Measurements from ENCODE around the gene FBRSL1. TPM values are rescaled to one million over a fixed set of nuclear protein-coding genes. Genes with fewer than 3 reads are reported as not detected.

FBRSL1 gene
- total RNA-seq, 4 donors from 2014 or later, result 13.8 to 31.5 (median 16.1) TPM

DNA sequence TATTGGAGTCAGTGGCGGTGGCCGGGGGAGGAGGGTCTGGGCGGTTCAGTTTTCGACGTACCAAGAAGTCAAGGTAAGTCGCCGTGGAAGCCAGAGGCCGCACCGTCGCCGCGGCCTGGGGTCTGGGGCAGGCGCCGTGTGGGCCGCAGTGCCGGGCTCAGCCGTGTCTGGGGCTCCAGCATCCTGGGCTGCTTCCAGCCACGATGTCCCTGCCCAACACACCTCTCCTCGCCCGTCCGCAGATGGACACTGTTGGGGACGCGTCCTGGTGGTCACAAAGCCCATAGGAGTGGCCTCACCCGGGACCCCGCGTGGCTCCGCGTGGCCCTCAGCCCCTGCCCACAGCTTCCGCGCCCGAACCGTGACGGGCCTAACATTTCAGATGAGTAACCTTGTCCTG, 59.1 kb downstream of the FBRSL1 start:
- DNase-seq (ENCODE audit: low spot score in 2 of 2), result no peak
- Histone ChIP-seq H3K27ac (no peak overlapping the region), H3K4me1 (peaks cover 0 to 7% (median 0%) of the 10 kb centered on the region in 4 donors), H3K36me3 (peaks cover 0 to 60% (median 0%) of the 10 kb centered on the region in 3 donors), H3K27me3 (no peaks in the 10 kb centered on the region), H3K9me3 (no peaks in the 10 kb centered on the region), H3K4me3 (no peak overlapping the region)
- WGBS, 2 donors, result 95 to 96% methylated on average over 32 of the region's 33 CpGs
- TF ChIP-seq, protein P1, sequence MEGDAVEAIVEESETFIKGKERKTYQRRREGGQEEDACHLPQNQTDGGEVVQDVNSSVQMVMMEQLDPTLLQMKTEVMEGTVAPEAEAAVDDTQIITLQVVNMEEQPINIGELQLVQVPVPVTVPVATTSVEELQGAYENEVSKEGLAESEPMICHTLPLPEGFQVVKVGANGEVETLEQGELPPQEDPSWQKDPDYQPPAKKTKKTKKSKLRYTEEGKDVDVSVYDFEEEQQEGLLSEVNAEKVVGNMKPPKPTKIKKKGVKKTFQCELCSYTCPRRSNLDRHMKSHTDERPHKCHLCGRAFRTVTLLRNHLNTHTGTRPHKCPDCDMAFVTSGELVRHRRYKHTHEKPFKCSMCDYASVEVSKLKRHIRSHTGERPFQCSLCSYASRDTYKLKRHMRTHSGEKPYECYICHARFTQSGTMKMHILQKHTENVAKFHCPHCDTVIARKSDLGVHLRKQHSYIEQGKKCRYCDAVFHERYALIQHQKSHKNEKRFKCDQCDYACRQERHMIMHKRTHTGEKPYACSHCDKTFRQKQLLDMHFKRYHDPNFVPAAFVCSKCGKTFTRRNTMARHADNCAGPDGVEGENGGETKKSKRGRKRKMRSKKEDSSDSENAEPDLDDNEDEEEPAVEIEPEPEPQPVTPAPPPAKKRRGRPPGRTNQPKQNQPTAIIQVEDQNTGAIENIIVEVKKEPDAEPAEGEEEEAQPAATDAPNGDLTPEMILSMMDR (IDR thresholded peaks at IDR 0.05), result no peak
- TF ChIP-seq EP300 (IDR thresholded peaks at IDR 0.05) (no peak), POLR2A (IDR thresholded peaks at IDR 0.05) (no peak)

DNA sequence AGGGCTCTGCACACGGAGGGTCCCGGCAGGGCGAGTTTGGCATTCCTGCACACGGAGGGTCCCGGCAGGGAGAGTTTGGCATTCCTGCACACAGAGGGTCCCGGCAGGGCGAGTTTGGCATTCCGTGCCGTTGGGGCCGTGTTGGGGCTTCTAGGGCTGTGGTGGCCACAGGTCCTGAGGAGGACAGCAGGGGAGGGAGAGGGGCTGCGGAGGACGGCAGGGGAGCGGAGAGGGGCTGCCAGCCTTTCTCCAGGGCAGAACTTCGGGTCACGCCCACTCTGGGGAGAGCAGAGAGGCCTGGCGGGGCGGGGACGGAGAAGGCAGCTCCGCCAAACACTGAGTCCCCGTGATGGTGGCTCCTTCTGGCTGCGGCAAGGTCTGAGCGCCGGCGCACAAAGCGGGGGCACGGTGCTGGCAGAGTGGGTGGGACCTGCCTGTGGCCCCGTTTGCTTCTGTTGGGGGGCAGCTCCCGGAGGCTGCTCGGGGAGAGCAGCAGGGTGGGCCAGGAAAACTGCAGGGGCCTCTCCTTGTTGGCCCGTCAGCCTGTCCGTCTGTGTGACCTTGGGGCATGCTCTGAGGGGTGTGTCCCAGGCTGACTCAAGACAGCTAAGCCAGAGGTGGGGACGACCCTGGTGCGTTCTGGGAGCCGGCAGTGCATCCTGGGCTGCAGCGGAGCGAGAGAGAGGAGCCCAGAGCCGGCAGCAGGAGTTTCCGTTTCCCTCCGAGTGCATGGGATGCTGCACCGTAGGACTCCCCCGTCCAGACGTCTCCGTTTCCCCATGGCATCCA, 60.3 kb downstream of the FBRSL1 start:
- Histone ChIP-seq H3K9me3 (no peaks in the 10 kb centered on the region), H3K27ac (no peak overlapping the region), H3K4me3 (no peak overlapping the region), H3K4me1 (peaks cover 0 to 7% (median 0%) of the 10 kb centered on the region in 4 donors), H3K36me3 (peaks cover 0 to 72% (median 0%) of the 10 kb centered on the region in 3 donors), H3K27me3 (no peaks in the 10 kb centered on the region)
- 62 to 67% methylated on average over 34 to 39 of the region's 43 CpGs for WGBS, 2 donors
- TF ChIP-seq EP300 (IDR thresholded peaks at IDR 0.05) (no peak), POLR2A (IDR thresholded peaks at IDR 0.05) (no peak)
- TF ChIP-seq, protein P1 (IDR thresholded peaks at IDR 0.05), result no peak
- no peak for DNase-seq (ENCODE audit: low spot score in 2 of 2)

DNA sequence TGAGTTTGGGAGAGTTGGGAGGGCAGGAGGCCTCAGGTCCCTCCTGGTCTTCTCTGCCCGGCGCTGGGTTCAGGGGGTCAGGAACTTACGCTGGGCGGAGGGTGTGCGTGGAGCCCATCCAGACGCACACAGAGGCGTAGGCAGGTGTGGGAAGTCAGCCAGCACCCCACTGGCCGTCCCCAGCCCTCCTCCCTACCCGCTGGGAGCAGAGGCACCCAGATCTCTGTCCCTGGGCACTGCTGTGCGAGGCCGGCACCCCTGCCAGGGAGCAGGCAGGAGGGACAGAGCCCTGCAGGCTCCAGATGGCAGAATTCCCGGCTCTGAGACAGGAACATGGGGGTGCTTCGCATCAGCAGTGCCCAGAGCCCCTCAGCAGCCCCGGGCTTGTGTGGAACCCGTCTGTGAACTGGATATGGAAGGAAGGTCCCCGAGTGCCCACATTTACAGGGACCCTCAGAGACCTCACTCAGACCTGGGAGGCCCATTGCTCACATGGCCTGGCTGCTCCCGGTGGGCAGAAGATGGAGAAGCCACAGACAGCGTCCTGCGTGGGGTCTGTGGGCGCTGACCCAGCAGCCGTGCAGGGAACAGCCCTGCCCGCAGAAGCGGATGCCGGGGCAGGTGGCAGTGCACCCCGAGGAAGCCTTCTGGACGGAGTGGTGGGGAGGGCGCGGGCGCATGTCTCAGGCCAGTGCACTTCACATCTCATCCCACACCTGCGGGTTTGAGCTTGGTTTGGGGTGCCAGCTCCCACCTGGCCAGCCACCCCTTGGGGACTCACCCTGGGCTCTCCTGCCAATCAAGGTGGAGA, 61.1 kb downstream of the FBRSL1 start:
- H3K4me1 ChIP-seq, result peaks cover 0 to 7% (median 0%) of the 10 kb centered on the region in 4 donors
- H3K4me3 ChIP-seq, result no peak overlapping the region
- H3K27ac ChIP-seq, result no peak overlapping the region
- H3K27me3 ChIP-seq, result no peaks in the 10 kb centered on the region
- H3K9me3 ChIP-seq, result no peaks in the 10 kb centered on the region
- WGBS, 2 donors, result 89 to 92% methylated on average over 17 to 24 of the region's 30 CpGs
- TF ChIP-seq POLR2A (IDR thresholded peaks at IDR 0.05), result no peak
- TF ChIP-seq EP300 (IDR thresholded peaks at IDR 0.05), result no peak
- H3K36me3 ChIP-seq, result peaks cover 0 to 80% (median 0%) of the 10 kb centered on the region in 3 donors
- no peak for DNase-seq (ENCODE audit: low spot score in 2 of 2)

DNA sequence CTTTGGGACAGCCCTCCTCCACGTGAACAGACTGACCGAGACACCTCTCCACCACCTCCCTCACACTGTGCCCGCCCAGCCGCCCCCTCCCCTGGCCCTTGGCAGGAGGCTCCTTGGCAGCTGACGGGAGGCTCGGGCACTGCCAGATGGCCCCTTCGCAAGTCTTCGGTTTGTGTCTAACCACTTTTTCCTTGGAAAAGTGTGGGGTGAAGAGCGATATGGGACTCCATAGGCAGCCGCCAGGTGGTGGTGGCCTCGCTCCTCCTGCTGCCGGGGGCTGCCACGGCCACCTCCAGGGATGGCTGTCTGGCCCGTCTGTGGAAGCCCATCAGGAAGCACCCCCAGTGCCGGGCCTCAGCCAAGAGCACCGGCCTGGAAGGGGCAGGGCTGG, 61.7 kb downstream of the FBRSL1 start:
- TF ChIP-seq POLR2A (IDR thresholded peaks at IDR 0.05), result no peak
- H3K4me3 ChIP-seq, result no peak overlapping the region
- WGBS, 2 donors, result 90 to 91% methylated on average over 10 to 14 of the region's 16 CpGs
- peaks cover 0 to 7% (median 0%) of the 10 kb centered on the region in 4 donors for H3K4me1 ChIP-seq
- DNase-seq (ENCODE audit: low spot score in 2 of 2), result no peak
- no peak overlapping the region for H3K27ac ChIP-seq
- H3K9me3 ChIP-seq, result no peaks in the 10 kb centered on the region
- H3K36me3 ChIP-seq, result peaks cover 0 to 86% (median 0%) of the 10 kb centered on the region in 3 donors
- no peaks in the 10 kb centered on the region for H3K27me3 ChIP-seq

DNA sequence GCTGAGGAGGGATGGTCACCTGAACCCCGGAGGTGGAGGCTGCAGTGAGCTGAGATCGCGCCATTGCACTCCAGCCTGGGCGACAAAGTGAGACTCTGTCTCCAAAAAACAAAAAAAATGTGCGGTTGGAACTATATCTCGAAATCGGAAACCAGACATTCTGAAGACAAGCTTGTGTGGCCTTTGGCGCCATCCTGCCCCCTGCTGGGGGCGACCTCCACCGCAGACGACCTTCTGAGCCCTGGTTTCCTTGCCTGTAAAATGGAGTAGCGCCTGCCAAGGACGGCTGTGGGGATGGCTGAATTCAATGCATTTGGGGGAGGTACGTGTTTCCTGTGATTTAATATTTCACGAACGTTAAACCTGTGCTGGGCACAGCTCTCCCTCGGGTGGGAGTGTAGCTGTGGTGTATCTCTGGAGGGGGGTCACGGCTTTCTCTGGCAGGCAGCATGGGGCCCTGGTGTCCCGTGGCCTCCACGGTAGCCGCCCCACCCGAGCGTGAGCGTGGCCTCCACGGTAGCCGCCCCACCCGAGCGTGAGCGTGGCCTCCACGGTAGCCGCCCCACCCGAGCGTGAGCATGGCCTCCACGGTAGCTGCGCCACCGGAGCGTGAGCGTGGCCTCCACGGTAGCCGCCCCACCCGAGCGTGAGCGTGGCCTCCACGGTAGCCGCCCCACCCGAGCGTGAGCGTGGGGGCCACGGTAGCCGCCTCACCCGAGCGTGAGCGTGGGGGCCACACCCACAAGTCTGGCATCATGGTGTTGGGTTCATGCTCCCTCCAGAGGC, 65.1 kb downstream of the FBRSL1 start:
- H3K4me3 ChIP-seq, result no peak overlapping the region
- 88 to 91% methylated on average over 33 to 50 of the region's 53 CpGs for WGBS, 2 donors
- DNase-seq (ENCODE audit: low spot score in 2 of 2), result no peak
- peaks cover 0 to 8% of the 10 kb centered on the region in 2 donors for H3K27me3 ChIP-seq
- H3K36me3 ChIP-seq, result peaks cover 0 to 62% (median 0%) of the 10 kb centered on the region in 3 donors
- H3K9me3 ChIP-seq, result no peaks in the 10 kb centered on the region
- peaks cover 0 to 17% (median 6%) of the 10 kb centered on the region in 4 donors for H3K4me1 ChIP-seq
- TF ChIP-seq, protein P1 (IDR thresholded peaks at IDR 0.05), result no peak
- TF ChIP-seq EP300 (IDR thresholded peaks at IDR 0.05), result no peak
- no peak for TF ChIP-seq POLR2A (IDR thresholded peaks at IDR 0.05)
- H3K27ac ChIP-seq, result no peak overlapping the region
